VCaP (cell line): ENCODE measurements around the gene CHMP4A.
A peak's percentile ranks its signal among the peaks of the same experiment; 100 is the strongest.

Source experiments
- H3K27ac ChIP-seq: fragments of 450-650 bp; 2 replicates; pipeline ENCODE4 v1.5.1; 2017
- TF ChIP-seq, protein P1 (sequence below): fragments of 450-650 bp; conservative IDR thresholded peaks from 2 replicates; pipeline ENCODE4 v1.5.1; 2017; ENCODE audit warnings: mild to moderate bottlenecking, moderate library complexity

The CHMP4A gene, protein sequence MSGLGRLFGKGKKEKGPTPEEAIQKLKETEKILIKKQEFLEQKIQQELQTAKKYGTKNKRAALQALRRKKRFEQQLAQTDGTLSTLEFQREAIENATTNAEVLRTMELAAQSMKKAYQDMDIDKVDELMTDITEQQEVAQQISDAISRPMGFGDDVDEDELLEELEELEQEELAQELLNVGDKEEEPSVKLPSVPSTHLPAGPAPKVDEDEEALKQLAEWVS

DNA sequence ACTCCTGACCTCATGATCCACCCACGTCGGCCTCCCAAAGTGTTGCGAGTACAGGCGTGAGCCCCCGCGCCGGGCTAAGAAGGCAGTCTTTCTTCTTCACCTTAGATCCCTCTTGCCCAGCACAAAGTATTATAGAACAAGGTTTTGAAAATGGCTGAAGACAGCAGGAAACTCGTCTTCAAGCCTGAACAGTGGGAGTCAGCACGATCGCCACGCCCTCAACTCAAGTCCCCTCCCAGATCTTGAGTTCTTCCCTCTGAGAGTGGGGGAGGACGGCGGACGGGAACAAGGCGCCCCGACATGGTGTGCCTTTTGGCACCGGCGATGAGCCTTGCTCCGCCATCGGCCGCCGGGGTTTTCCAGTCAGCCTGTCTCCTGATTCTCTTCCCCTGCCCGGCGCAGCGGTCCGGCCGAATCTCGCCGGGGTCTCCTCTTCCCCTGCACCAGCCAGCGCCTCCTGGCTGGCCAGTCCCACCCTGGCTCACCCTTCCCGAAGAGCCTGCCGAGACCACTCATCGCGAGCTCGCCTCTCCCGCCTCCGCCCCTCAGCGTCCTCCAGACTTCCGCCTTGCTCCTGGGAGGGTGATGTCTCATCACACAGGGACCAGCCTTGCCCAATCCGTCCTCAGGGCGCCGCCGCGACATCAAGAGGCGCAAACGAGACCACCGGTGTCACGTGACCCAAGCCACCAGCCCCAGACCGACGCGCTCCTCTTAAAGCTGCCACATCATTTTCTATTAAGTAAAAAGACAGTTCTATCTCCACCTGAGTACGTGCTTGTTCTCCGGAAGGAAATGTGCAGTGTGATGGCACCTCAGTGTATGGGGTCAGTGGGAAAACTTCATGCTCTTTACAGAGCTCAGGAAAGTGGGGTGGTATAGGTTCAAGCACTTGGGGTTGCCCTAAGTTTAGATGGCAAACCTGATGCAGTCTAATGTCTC, at the start of gene CHMP4A:
Gene CHMP4A, minus strand, starts transcription at position 565 of the 942 bp plus-strand sequence. Its CDS starts 49 bp downstream, at position 516.
- peak within 1 kb of the TSS; percentile 83 for H3K27ac ChIP-seq
- TF ChIP-seq, protein P1, sequence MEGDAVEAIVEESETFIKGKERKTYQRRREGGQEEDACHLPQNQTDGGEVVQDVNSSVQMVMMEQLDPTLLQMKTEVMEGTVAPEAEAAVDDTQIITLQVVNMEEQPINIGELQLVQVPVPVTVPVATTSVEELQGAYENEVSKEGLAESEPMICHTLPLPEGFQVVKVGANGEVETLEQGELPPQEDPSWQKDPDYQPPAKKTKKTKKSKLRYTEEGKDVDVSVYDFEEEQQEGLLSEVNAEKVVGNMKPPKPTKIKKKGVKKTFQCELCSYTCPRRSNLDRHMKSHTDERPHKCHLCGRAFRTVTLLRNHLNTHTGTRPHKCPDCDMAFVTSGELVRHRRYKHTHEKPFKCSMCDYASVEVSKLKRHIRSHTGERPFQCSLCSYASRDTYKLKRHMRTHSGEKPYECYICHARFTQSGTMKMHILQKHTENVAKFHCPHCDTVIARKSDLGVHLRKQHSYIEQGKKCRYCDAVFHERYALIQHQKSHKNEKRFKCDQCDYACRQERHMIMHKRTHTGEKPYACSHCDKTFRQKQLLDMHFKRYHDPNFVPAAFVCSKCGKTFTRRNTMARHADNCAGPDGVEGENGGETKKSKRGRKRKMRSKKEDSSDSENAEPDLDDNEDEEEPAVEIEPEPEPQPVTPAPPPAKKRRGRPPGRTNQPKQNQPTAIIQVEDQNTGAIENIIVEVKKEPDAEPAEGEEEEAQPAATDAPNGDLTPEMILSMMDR, result no peak

DNA sequence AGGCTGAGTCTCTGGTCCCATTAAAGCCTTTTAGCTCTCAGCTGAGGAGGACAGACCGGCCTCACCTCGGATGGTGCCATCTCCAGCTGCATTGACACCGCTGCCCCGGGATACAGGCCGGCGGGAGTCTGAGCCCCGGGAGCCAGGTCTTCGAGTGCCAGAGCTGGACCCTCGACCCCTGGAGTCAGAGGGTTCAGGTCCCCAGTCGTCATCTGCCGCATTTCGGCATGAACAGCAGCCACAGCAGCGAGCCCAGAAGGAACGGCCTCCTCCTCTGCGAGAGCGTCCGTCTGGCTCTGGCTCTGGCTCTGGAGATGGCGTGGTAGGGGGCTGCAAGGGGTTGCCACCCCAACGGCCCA, 48.7 kb upstream of the CHMP4A start:
- TF ChIP-seq, protein P1, result no peak
- no peak overlapping the region for H3K27ac ChIP-seq

DNA sequence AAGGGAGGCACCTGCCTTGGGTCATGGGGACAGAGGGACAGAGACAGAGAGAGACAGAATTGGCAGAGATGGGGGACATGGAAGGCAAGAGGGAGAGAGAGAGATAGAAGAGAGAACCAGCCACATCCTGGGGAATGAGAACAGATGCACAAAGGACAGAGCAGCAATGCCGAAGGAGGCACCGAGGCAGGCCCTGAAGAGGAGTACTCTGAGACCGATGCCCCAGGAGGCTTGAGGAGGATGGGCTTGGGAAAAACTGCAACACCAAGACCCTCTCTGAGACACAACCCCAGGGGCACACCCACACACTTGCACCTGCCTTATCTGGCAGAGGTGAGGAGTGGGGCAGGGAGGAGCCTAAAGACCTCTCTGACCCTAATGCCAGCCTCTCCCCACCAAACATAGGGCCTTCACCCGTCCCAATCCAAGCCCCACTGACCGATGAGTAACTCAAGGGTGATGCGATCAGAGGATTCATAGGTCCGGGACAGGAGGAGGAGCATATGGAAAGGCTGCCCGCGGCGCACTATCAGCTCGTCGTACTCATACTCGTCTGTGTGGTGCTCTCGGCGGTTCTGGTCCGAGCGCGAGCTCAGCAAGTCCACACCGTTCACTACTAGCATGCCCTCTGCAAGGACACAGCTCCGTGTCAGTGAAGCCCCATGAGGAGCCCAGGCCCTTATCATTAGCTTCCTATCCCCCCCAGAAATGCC, 48.1 kb upstream of the CHMP4A start:
- TF ChIP-seq, protein P1, result no peak
- no peak overlapping the region for H3K27ac ChIP-seq

DNA sequence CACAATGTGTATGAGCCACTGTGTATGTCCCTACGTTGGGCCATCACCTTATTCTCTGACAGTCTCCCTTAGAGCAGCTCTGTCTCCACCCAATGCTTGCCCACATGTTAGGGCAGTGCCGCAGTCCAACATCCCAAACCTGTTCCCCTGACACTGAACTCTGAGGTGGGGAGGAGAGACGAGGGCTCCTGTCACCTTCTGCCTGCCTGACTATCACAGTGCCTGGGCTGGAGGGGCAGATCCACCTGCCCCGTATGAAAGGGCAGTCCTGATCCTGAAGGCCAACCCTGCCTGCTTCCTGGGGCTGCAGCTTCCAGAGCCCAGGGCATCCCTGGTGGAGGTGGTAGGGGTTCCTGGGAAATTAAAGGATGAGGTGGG, 47.5 kb upstream of the CHMP4A start:
- TF ChIP-seq, protein P1, result no peak
- H3K27ac ChIP-seq, result no peak overlapping the region

DNA sequence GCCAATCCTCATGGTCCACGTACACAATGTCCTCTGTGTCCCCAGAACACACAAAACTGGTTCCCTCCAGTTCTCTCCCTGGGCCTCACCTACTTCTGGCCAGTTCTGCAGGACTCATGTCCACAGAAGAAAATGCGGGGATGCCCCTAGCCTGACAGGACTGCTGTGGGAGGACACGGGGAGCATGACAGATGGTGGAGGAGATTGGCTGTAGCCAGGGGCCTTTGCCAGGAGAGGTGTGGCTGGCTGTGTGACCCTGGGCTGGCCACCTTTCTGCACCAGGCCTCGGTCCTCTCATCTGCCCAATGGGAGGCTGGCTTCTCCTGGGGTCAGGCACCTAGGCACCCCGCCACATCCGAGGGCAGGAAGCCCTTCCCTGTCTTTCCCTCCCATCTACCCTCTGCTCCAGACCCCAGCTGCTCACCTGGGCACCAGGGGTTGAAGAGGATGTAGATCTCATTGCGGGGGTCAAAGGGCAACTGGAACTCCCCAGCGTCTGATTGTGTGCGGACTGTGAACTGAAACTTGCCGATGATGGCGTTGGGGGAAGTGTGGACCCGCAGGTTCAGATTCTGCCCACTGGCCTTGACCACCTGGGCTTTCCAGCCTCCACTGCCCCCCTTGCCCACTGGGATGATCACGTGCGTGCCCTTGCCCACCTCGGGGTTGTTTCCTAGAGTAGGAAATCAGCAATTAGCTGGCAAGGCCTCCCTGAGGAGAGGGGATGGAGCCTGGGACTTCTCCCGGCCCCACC, 46.9 kb upstream of the CHMP4A start:
- TF ChIP-seq, protein P1, result no peak
- H3K27ac ChIP-seq, result no peak overlapping the region

DNA sequence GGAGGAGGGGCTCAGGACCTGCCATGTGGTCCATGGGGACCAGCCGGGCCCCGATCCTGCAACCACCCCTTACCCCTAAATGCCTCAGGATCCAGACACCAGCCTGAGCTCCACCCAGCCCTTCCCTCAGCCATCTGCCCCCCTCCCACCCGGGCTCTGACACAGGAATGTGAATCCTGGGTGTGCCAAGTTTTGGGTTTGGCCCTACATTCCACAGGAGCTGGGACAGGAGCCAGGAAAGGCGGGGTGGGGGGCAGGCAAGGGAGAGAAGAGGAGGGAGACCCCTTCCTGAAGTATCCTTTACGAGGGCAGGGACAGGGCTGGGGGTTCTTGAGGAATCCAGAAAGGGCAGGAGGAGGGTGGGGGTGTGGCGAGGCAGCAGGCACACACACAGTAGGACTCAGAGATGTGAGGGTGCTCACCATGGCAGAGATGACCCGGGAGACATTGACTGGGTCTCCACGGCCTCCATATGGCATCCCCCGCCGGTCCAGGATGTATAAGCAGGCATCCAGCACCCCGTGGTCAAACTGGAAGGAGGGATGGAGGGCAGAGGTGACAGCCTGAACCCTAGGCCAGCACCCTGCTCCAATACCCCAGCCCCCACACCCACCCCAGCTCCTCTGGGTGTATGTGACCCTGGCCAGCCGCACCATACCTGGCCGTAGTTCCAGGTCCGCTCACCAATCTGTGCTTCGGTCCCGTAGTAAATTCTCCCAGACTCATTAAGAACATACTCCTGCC, 46.2 kb upstream of the CHMP4A start:
- no peak overlapping the region for H3K27ac ChIP-seq
- TF ChIP-seq, protein P1, result no peak
